ENCODE results near the gene LOXL1.

Gene LOXL1

DNA sequence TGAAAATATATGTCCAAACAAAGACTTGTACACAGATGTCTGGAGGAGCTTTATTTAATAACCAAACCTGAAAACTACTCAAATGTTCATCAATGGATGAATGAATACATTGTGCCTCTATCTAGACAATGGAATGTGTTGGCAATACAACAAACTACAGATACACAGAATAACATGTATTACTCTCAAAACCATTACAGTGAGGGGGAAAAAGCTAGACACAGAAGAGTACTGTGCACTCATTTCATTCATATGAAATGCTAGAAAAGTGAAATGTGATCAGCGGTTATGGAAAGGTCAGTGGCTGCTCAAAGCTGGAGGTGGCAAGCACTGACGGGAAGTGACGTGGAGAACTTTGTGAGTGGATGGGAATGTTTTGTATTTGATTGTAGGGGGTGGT lies 52.6 kb downstream of the LOXL1 start:
- Histone ChIP-seq H3K9ac (ENCODE audit: low read length) (no peak overlapping the region), H3K27me3 (ENCODE audit: insufficient read depth, low read length) (peaks cover 5% of the 10 kb centered on the region; the same call in 1 of the 2 replicates), H2AFZ (ENCODE audit: low read length) (no peak overlapping the region), H3K9me2 (ENCODE audit: low read depth, low read length) (no peaks in the 10 kb centered on the region), H3K9me3 (ENCODE audit: low read length) (no peaks in the 10 kb centered on the region), H3K36me3 (ENCODE audit: insufficient read depth, low read length) (no peaks in the 10 kb centered on the region), H3K4me3 (ENCODE audit: low read depth, low read length, poor library complexity, severe bottlenecking) (no peak overlapping the region), H3F3A (ENCODE audit: insufficient read depth, low read length) (no peaks in the 10 kb centered on the region), H3K27ac (ENCODE audit: low read depth, low read length, poor library complexity, severe bottlenecking) (no peak overlapping the region), H3K4me1 (ENCODE audit: insufficient read depth, low read length, severe bottlenecking) (peaks cover 4% of the 10 kb centered on the region), H4K20me1 (ENCODE audit: insufficient read depth, low read length) (no peaks in the 10 kb centered on the region), H3K4me2 (ENCODE audit: low read length) (no peak overlapping the region), H3K79me2 (ENCODE audit: insufficient read depth, low read length) (no peaks in the 10 kb centered on the region)
- TF ChIP-seq, protein P1, sequence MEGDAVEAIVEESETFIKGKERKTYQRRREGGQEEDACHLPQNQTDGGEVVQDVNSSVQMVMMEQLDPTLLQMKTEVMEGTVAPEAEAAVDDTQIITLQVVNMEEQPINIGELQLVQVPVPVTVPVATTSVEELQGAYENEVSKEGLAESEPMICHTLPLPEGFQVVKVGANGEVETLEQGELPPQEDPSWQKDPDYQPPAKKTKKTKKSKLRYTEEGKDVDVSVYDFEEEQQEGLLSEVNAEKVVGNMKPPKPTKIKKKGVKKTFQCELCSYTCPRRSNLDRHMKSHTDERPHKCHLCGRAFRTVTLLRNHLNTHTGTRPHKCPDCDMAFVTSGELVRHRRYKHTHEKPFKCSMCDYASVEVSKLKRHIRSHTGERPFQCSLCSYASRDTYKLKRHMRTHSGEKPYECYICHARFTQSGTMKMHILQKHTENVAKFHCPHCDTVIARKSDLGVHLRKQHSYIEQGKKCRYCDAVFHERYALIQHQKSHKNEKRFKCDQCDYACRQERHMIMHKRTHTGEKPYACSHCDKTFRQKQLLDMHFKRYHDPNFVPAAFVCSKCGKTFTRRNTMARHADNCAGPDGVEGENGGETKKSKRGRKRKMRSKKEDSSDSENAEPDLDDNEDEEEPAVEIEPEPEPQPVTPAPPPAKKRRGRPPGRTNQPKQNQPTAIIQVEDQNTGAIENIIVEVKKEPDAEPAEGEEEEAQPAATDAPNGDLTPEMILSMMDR (IDR thresholded peaks at IDR 0.05; ENCODE audit: low read length): no peak
- TF ChIP-seq EZH2 (IDR thresholded peaks at IDR 0.05; ENCODE audit: borderline replicate concordance, low read length): no peak

DNA sequence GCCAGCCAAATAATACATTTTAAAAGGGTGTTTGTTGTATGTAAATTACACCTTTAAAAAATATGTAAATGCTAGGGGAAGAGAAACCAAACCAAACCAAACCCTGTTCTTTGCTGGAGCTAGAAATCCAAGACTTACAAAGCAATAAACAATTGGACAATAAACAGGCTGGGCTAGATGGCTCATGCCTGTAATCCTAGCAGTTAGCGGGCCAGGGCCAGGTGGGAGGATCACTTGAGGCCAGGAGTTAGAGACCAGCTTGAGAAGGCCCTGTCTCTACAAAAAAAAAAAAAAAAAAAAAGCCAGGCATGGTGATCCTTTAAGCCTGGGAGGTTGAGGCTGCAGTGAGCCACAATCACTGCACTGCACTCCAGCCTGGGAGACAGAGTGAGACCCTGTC lies 53.4 kb downstream of the LOXL1 start:
- Histone ChIP-seq H3K9me3 (ENCODE audit: low read length) (no peaks in the 10 kb centered on the region), H4K20me1 (ENCODE audit: insufficient read depth, low read length) (no peaks in the 10 kb centered on the region), H3K27ac (ENCODE audit: low read depth, low read length, poor library complexity, severe bottlenecking) (no peak overlapping the region), H3K4me1 (ENCODE audit: insufficient read depth, low read length, severe bottlenecking) (peaks cover 4% of the 10 kb centered on the region), H3K4me3 (ENCODE audit: low read depth, low read length, poor library complexity, severe bottlenecking) (no peak overlapping the region), H3K9me2 (ENCODE audit: low read depth, low read length) (no peaks in the 10 kb centered on the region), H3K27me3 (ENCODE audit: insufficient read depth, low read length) (peaks cover 2% of the 10 kb centered on the region; the same call in 1 of the 2 replicates), H3K4me2 (ENCODE audit: low read length) (no peak overlapping the region), H3K36me3 (ENCODE audit: insufficient read depth, low read length) (no peaks in the 10 kb centered on the region), H3K79me2 (ENCODE audit: insufficient read depth, low read length) (no peaks in the 10 kb centered on the region), H2AFZ (ENCODE audit: low read length) (no peak overlapping the region), H3K9ac (ENCODE audit: low read length) (no peak overlapping the region), H3F3A (ENCODE audit: insufficient read depth, low read length) (no peaks in the 10 kb centered on the region)
- TF ChIP-seq, protein P1 (IDR thresholded peaks at IDR 0.05; ENCODE audit: low read length): no peak
- no peak for TF ChIP-seq EZH2 (IDR thresholded peaks at IDR 0.05; ENCODE audit: borderline replicate concordance, low read length)

DNA sequence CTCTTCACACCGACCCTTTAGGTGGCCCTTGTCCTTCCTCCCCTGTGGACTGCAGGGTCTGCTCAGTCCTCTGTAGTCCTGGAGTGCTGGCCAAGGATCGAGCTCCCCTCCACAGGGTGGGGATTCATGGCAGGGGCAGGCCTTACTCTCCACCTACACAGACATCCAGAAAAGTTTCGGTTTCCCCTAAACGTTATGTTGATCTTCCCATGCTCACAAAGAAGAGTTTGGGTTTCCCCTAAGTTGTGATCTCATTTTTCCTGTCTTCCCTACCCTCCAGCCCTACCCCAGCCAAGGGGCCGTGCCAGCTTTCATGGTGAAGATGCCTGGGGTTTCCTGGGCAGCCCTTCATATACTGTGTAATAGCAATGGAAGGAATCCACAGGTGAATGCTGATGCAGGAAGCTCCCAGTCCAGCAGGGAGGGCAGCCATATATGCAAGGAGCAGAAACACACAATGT lies 55.5 kb downstream of the LOXL1 start:
- TF ChIP-seq, protein P1 (IDR thresholded peaks at IDR 0.05; ENCODE audit: low read length): no peak
- TF ChIP-seq EZH2 (IDR thresholded peaks at IDR 0.05; ENCODE audit: borderline replicate concordance, low read length): no peak
- Histone ChIP-seq H2AFZ (ENCODE audit: low read length) (no peak overlapping the region), H4K20me1 (ENCODE audit: insufficient read depth, low read length) (no peaks in the 10 kb centered on the region), H3K36me3 (ENCODE audit: insufficient read depth, low read length) (peaks cover 6% of the 10 kb centered on the region; the same call in 1 of the 2 replicates), H3K27ac (ENCODE audit: low read depth, low read length, poor library complexity, severe bottlenecking) (no peak overlapping the region), H3K9ac (ENCODE audit: low read length) (no peak overlapping the region), H3K4me2 (ENCODE audit: low read length) (no peak overlapping the region), H3K27me3 (ENCODE audit: insufficient read depth, low read length) (no peaks in the 10 kb centered on the region), H3K4me3 (ENCODE audit: low read depth, low read length, poor library complexity, severe bottlenecking) (no peak overlapping the region), H3K79me2 (ENCODE audit: insufficient read depth, low read length) (no peaks in the 10 kb centered on the region), H3K9me3 (ENCODE audit: low read length) (no peaks in the 10 kb centered on the region), H3K9me2 (ENCODE audit: low read depth, low read length) (no peaks in the 10 kb centered on the region), H3F3A (ENCODE audit: insufficient read depth, low read length) (no peaks in the 10 kb centered on the region), H3K4me1 (ENCODE audit: insufficient read depth, low read length, severe bottlenecking) (peaks cover 4% of the 10 kb centered on the region)
